WTC11 (cell line): ENCODE data around the gene RTEL1.

ENCODE experiments used
- JUN ChIP-seq: sonication (generic); formaldehyde crosslinking; IDR thresholded peaks from 2 replicates; pipeline ENCODE4 v1.8.0; 2023; ENCODE audit warnings: mild to moderate bottlenecking, missing genetic modification reagents
- SMAD3 ChIP-seq: sonication (generic); formaldehyde crosslinking; IDR thresholded peaks from 2 replicates; pipeline ENCODE4 v1.8.0; 2022; ENCODE audit warnings: missing genetic modification reagents, mild to moderate bottlenecking, borderline replicate concordance

DNA sequence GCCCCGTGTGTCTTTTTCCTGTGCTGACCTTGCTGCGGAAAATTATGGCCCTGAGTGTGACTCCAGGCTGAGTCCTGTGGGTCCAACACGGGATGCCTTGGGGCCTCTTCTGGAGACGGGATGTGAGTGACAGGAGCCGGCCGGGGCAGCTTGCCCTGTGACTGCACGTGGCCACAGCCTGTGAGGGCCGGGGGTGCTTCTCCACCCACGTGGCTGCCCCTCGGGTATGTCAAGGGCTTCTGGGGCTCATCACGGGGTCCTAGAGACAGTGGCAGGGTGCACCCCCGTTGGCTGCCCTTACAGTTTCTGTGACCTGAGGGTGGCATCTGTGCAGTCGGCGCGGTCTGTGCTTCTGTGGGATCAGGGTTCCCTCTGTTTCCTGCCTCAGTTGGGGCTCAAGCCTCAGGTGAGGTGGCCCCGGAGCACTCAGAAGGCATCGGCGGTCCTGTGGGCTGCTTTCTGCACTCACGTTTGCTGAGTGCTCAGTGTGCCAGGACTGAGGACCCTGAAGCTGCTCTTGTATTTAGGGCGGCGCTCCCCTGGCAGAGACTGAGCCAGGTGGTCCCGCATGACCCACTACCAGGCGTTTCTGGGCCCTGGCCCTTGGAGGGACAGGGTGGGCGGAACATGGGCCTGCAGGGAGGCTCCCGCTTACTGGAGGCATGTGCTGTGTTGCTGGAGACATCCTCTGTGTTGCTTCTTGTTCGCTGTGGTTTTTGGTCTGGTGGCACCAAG is 5.4 kb downstream of the RTEL1 start:
- no peak for TF ChIP-seq JUN
- no peak for TF ChIP-seq SMAD3 (CRISPR knock-in tag)
